H7 (cell line): ENCODE measurements around the gene MAP1B. TPM values are rescaled to one million over a fixed set of nuclear protein-coding genes. Genes with fewer than 3 reads are reported as not detected.

Source experiments
- DNase-seq: peaks from one replicate; pipeline ENCODE4 v3.0.0; 2012
- H3K27me3 ChIP-seq: 2 replicates; pipeline ENCODE4 v1.6.0; 2011; ENCODE audit warnings: mild to moderate bottlenecking, low read length; ENCODE audit not compliant: control insufficient read depth, insufficient read depth
- H3K36me3 ChIP-seq: replicated peaks from 2 replicates; pipeline ENCODE4 v1.5.1; 2011; ENCODE audit warnings: low read length; ENCODE audit not compliant: control insufficient read depth, insufficient read depth
- H3K4me3 ChIP-seq: 2 replicates; pipeline ENCODE4 v1.5.1; 2011; ENCODE audit warnings: low read depth, mild to moderate bottlenecking, control low read depth, low read length, moderate library complexity; ENCODE audit not compliant: insufficient read depth
- total RNA-seq: library from RNA; depleted of rRNA; stranded (reverse); fragments of >200 nt; shearing (Covaris generic); gene quantifications from 2 replicates; pipeline ENCODE4 v1.2.3, GENCODE V29; 2014

The MAP1B gene
- total RNA-seq, 1 experiment from 2014 or later: 31.1 TPM

GRCh38 chr5:72133212-72133990, 26.1 kb downstream of the MAP1B start:
- no peak for DNase-seq
- Histone ChIP-seq H3K36me3 (no peaks in the 10 kb centered on the region), H3K27me3 (no peaks in the 10 kb centered on the region), H3K4me3 (no peak overlapping the region)

GRCh38 chr5:72134226-72134899, 27.1 kb downstream of the MAP1B start:
- no peak overlapping the region for H3K4me3 ChIP-seq
- no peak for DNase-seq
- H3K36me3 ChIP-seq: no peaks in the 10 kb centered on the region
- H3K27me3 ChIP-seq: no peaks in the 10 kb centered on the region

- H3K36me3 ChIP-seq: peaks cover 1% of the 10 kb centered on the region; the same call in 1 of the 2 replicates
- no peak overlapping the region for H3K4me3 ChIP-seq
- no peaks in the 10 kb centered on the region for H3K27me3 ChIP-seq
- no peak for DNase-seq
Measured at GRCh38 chr5:72137826-72138409, 30.6 kb downstream of the MAP1B start.

- Histone ChIP-seq H3K27me3 (no peaks in the 10 kb centered on the region), H3K4me3 (no peak overlapping the region), H3K36me3 (peaks cover 1% of the 10 kb centered on the region; the same call in 1 of the 2 replicates)
- DNase-seq: no peak
Measured at GRCh38 chr5:72138943-72139521, 31.8 kb downstream of the MAP1B start.

- DNase-seq: no peak
- no peak overlapping the region for H3K4me3 ChIP-seq
- H3K27me3 ChIP-seq: no peaks in the 10 kb centered on the region
- peaks cover 1% of the 10 kb centered on the region; the same call in 1 of the 2 replicates for H3K36me3 ChIP-seq
Measured at GRCh38 chr5:72140711-72141110, 33.4 kb downstream of the MAP1B start.

GRCh38 chr5:72141440-72142355, 34.4 kb downstream of the MAP1B start:
- Histone ChIP-seq H3K36me3 (peaks cover 1% of the 10 kb centered on the region; the same call in 1 of the 2 replicates), H3K27me3 (no peaks in the 10 kb centered on the region), H3K4me3 (no peak overlapping the region)
- no peak for DNase-seq

- H3K36me3 ChIP-seq: peaks cover 1% of the 10 kb centered on the region; the same call in 1 of the 2 replicates
- no peaks in the 10 kb centered on the region for H3K27me3 ChIP-seq
- H3K4me3 ChIP-seq: no peak overlapping the region
- no peak for DNase-seq
Measured at GRCh38 chr5:72144762-72145161, 37.5 kb downstream of the MAP1B start.

GRCh38 chr5:72145348-72145747, 38.1 kb downstream of the MAP1B start:
- H3K27me3 ChIP-seq: no peaks in the 10 kb centered on the region
- H3K36me3 ChIP-seq: peaks cover 1% of the 10 kb centered on the region; the same call in 1 of the 2 replicates
- H3K4me3 ChIP-seq: no peak overlapping the region
- DNase-seq: no peak

- DNase-seq: no peak
- Histone ChIP-seq H3K27me3 (no peaks in the 10 kb centered on the region), H3K4me3 (no peak overlapping the region), H3K36me3 (no peaks in the 10 kb centered on the region)
Measured at GRCh38 chr5:72146056-72146455, 38.8 kb downstream of the MAP1B start.

GRCh38 chr5:72147569-72147968, 40.3 kb downstream of the MAP1B start:
- DNase-seq: no peak
- Histone ChIP-seq H3K27me3 (no peaks in the 10 kb centered on the region), H3K4me3 (no peak overlapping the region), H3K36me3 (no peaks in the 10 kb centered on the region)

- no peaks in the 10 kb centered on the region for H3K36me3 ChIP-seq
- H3K4me3 ChIP-seq: no peak overlapping the region
- H3K27me3 ChIP-seq: no peaks in the 10 kb centered on the region
- DNase-seq: no peak
Measured at GRCh38 chr5:72149742-72150141, 42.5 kb downstream of the MAP1B start.

- Histone ChIP-seq H3K4me3 (no peak overlapping the region), H3K27me3 (no peaks in the 10 kb centered on the region), H3K36me3 (no peaks in the 10 kb centered on the region)
- DNase-seq: no peak
Measured at GRCh38 chr5:72151169-72151568, 43.9 kb downstream of the MAP1B start.

- Histone ChIP-seq H3K4me3 (no peak overlapping the region), H3K27me3 (no peaks in the 10 kb centered on the region), H3K36me3 (no peaks in the 10 kb centered on the region)
- no peak for DNase-seq
Measured at GRCh38 chr5:72151646-72152045, 44.4 kb downstream of the MAP1B start.

GRCh38 chr5:72152545-72152944, 45.3 kb downstream of the MAP1B start:
- DNase-seq: no peak
- Histone ChIP-seq H3K27me3 (no peaks in the 10 kb centered on the region), H3K4me3 (no peak overlapping the region), H3K36me3 (no peaks in the 10 kb centered on the region)
